Left colon (tissue), 2 donors: ENCODE results near the gene MCRS1. TPM values are rescaled to one million over a fixed set of nuclear protein-coding genes. Genes with fewer than 3 reads are reported as not detected.
"Not testable (repeated sequence)": the region's sequence is repeated elsewhere in the genome, so short reads cannot be mapped to it uniquely, and the experiment has no call there.

ENCODE experiments used
- ATAC-seq: fragments of 200-7000 bp; cut with Tn5 transposase; one replicate; pipeline ENCODE4 v1.9.1; 2020; ENCODE audit warnings: mild to moderate bottlenecking, moderate library complexity
- DNase-seq, 2 donors: peaks; one replicate each; pipeline ENCODE4 v3.0.0-alpha.2; 2020
- intact Hi-C, 2 donors: fragments of 100-400 bp; cut with DNase I in 1 of 2; cut with micrococcal nuclease in 1 of 2; formaldehyde crosslinking; loops; one replicate each; pipeline versions ENCODE4 v1.11.2 to v1.14.0; 2022; cut with DNase I, micrococcal nuclease
- long read RNA-seq: library from polyadenylated mRNA; unstranded; transcript quantifications from one replicate; pipeline ENCODE4 v2.0.0, GENCODE V29; 2021
- total RNA-seq, 2 donors: library from RNA; stranded (reverse); fragmentation: NEBNext Ultra II Directional; extraction: Animal tissue kit (Norgen Biotek cat#: 25700); gene quantifications; one replicate each; pipeline ENCODE4 v1.2.1, GENCODE V29; 2021
- donor health status: DM: no; HTN: no; CAD: no.
- donor health status: DM: yes; HTN: yes; CAD: no.

Gene MCRS1, protein sequence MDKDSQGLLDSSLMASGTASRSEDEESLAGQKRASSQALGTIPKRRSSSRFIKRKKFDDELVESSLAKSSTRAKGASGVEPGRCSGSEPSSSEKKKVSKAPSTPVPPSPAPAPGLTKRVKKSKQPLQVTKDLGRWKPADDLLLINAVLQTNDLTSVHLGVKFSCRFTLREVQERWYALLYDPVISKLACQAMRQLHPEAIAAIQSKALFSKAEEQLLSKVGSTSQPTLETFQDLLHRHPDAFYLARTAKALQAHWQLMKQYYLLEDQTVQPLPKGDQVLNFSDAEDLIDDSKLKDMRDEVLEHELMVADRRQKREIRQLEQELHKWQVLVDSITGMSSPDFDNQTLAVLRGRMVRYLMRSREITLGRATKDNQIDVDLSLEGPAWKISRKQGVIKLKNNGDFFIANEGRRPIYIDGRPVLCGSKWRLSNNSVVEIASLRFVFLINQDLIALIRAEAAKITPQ
- 10 to 100 TPM; 62.3 to 66.1 TPM for total RNA-seq
- long read RNA-seq, transcript MCRS1-201 (15 exons, 1,928 nt), result major isoform, 12 of 109 reads
- long read RNA-seq, partial matches to known transcripts, result 86 of 109 reads
- long read RNA-seq, other reads (novel, unspliced or antisense), result 10 of 109 reads

DNA sequence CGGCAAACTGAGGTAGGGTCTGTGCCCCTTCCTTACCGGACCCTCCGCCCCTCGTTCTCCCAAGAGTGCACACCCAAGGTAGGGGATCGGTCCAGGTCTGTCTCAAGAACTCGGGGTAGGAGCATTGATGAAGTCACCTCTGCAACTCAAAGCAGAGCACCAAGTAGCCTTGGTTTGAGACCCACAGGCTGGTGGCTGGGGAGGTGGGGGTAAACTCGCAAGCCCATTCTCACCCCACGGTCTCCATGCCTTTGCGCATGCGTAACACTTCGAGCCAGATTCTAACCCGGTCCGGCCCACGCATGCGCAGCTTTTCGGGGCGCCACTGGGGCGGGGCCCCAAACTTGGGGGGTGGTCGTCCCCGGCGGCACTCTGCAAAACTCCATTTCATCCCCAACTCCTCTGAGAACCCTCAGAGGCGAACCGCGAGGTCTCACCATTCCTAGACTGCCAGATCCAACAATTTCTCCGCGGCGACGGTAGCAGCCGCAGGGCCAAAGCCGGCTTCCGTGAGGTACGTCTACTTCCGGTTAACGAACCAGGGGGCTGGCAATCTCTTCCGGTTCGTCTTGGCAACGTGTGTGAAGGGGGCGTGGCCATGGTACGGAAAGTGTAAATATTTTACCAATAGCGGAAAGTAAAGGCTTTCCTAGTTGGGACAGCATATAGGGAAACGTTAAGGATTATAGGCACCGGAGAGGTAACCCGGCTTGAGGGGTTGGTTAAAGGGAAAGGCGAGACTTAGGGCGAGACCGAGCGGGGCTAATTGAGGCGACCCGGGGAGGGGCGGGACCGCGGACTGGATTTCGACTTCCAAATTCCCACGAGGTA is at the start of gene MCRS1:
Gene MCRS1, minus strand, starts transcription at position 532 of the 831 bp plus-strand sequence. CDS start 1,411 bp downstream, outside the sequence.
- ATAC-seq (peak; percentile 96), DNase-seq (peak; percentile 93 to 95)
- intact Hi-C loops, result loop anchor here in 1 of 2 donors (5.0 kb wide), 1 partner anchor 124 kb away; no protein-coding TSS in a partner anchor

DNA sequence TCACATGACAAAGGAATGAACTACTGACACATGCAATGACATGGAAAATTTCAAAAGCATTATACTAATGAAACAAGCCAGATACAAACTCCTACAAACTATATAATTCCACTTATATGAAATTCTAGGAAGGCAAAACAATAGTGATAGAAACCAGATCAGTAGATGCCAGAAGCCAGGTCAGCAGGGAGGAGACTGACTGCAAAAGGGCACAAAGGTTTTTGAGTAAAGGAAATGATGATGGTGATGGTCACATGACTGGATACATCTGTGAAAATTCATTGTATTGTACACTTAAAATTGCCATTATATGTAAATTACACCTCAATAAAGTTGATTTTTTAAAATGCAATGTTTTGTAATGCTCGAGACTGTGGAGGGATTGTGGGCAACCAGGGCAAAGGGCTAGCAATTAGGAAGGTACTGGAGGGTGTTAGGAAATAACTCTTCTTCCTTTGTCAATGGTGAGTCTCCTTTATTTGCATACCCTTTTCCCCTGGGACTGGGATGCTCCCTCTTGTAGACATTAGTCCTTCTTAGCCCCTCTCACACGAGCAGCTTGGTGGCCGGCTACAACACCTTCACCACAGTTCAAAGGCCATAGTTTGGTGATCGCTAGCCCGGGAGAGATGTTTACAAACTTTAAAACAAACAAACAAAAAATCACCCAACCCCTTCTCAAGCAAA is 48.7 kb upstream of the MCRS1 start:
- DNase-seq (no peak), ATAC-seq (no peak)
- intact Hi-C loops, result no loop called here

DNA sequence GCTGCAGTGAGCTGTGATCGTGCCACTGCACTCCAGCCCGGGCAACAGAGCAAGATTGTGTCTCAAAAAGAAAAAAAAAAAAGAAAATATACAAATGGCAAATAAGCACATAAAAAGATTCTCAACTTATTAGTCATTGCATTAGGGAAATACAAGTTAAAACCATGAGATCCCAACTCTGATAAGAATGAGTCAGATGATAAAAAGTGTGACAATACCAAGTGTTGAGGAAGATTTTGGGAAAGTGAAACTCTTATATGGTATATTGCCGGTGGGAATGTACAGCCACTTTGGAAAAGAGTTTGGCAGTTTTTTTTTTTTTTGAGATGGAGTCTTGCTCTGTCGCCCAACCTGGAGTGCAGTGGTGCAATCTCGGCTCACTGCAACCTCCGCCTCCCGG is 47.8 kb upstream of the MCRS1 start:
- ATAC-seq, result no peak
- DNase-seq, result no peak
- intact Hi-C loops, result no loop called here

DNA sequence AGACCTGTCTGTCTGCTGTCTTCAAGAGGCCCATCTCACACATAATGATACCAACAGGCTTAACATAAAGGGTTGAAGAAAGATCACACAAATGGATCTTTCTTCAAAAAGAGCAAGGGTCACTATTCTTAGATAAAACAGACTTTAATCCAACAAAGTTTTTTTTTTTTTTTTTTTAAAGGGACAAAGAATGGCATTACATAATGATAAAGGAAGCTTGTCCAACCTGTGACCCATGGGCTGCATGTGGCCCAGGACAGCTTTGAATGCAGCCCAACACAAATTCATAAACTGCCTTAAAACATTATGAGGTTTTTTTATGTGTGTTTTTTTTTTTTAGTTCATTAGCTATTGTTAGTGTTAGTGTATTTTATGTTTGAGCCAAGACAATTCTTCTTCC is 44.3 kb upstream of the MCRS1 start:
- no peak for ATAC-seq
- no peak for DNase-seq
- intact Hi-C loops, result no loop called here

DNA sequence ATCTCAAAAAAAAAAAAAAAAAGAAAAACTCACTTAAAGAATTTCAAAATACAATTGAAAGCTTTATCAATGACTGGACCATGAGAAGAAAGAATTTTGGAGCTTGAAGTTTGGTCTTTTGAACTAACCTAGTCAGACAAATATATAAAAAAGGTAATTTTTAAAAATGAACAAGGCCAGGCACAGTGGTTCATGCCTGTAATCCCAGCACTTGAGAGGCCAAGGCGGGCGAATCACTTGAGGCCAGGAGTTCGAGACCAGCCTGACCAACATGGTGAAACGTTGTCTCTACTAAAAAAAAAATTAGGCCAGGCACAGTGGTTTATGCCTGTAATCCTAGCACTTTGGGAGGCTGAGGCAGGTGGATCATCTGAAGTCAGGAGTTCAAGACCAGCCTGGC is 42.8 kb upstream of the MCRS1 start:
- intact Hi-C loops, DNase-seq, ATAC-seq: not testable (repeated sequence)

DNA sequence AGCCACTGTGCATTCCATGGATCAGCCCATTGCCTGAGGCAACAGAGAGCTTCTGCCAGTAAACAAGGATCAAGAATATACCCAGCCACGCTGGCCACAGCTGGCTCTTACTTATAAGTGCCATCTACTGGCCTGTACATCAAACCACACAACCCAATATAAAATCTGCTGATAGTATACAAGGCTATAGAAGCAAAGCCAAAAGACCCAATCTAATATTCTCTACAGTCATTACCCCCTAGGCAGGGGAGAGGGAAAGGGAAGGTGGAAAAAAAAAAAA is 41.9 kb upstream of the MCRS1 start:
- intact Hi-C loops, result no loop called here
- ATAC-seq (no peak), DNase-seq (no peak)

DNA sequence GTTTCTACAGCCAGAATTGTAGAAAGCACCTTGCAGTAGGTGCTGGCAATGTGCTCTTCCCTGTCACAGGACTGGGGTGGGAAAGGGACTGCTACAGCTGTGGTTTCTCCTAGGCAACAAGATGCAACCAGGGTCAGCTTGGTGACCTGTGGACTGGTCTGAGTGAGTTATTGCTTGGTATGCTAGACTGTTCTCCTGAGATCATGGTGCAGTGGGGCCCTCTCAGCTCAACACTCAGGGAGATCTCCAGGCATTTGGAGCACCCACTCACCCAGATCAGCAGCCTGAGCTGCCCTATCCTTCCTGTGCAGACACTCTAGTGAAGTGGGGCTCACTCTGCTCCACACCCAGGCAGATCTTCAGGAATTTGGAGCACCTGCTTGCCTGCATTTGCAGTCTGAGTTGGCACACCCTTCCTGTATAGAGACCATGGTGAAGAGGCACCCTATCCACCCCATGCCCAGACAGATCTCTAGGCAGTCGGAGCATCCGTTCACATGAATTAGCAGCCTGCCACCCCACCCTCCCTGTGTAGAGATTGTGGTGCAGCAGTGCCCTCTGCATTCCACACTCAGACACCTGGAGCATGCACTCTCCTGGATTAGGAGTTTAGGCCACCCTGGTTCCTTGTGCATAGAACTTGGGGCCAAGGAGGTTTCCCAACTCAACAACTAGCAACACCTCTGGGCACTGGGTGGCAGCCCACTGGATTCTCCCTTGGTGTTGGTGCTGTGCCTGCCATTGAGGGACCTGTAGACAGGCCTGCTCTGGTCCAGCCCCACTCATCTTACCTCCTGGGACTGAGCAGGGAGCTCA is 41.3 kb upstream of the MCRS1 start:
- ATAC-seq (no peak), DNase-seq (no peak)
- intact Hi-C loops, result no loop called here

DNA sequence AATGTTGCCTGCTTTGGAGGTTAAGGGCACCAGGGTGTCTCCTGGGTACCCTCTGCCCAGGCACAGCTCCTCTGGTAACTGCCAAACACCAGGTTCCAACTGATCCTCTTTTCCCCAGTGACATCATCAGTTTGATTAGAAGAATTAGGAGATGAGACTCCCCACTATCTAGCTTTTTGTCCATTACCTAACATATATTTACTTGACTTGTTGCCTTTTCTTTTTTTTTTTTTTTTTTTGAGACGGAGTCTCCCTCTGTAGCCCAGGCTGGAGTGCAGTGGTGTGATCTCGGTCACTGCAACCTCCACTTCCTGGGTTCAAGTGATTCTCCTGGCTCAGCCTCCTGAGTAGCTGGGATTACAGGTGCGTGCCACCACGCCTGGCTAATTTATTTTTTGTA is 37.6 kb upstream of the MCRS1 start, which contains the start of gene FAM186B:
Gene FAM186B, minus strand, starts transcription at position 101 of the 400 bp plus-strand sequence. CDS start 162 bp downstream, outside the sequence.
- ATAC-seq, intact Hi-C loops, DNase-seq: not testable (repeated sequence)

DNA sequence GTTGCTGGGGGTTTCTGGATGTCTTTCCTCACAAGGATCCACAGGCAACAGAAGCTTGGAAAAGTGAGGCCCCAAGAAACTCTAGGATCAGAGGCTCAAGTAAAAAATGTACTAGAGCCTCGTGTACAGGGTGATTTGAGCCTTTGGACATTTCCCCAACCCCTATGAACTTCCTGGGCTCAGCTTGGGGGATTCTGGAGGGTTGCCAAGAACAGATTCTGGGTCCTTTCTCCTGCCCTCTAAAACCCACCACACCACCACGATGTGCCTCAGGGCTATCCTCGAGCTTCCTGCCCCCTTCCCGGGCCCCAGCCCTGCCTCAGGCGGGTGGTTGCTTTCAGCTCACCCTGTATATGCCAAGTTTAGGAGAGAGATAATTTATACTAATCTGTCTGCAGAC is 36.9 kb upstream of the MCRS1 start:
- ATAC-seq, result no peak
- intact Hi-C loops, result no loop called here

DNA sequence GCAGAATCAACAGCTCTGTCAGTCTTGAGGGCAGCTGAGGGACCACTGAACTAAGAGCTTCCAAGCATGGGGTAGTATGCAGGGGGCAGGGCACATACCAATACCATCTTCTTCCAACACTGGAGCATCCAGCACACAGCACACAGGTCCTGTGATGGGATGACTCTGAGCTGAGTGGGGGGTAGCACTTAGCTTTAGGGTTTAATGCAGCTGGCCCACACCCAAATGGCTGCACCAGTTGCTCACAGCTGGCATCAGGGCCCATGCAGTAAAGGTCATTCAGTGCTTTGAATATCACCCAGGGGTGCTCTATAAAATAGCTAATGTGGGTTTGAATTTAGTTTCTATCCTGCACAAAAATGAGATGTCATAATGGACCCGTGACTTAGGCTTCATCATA is 35.8 kb upstream of the MCRS1 start:
- intact Hi-C loops, result no loop called here
- DNase-seq, result no peak
- no peak for ATAC-seq

More for the DNA sequence above, 36.9 kb upstream of the MCRS1 start:
- no peak for DNase-seq

DNA sequence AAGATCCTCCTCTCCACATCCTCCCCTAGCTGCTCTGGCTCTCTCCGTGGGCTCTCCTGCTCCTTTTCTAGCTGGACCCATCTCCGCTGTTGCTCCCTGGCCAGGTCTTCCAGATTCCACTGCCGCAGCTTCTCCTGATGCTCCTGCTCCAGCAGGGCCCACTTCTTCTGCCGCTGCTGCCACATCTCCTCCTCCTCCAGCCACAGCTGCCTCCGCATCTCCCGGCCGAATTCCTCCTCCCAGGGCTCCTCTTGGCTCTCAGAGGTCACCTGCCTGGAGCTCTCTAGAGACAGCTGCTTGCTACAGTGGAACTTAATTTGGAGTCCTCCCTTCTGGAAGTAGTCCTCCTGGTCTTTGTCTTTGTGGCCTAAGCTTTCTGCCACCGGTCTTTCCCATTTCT is 32.0 kb upstream of the MCRS1 start:
- ATAC-seq (no peak), DNase-seq (no peak)
- intact Hi-C loops, result no loop called here

DNA sequence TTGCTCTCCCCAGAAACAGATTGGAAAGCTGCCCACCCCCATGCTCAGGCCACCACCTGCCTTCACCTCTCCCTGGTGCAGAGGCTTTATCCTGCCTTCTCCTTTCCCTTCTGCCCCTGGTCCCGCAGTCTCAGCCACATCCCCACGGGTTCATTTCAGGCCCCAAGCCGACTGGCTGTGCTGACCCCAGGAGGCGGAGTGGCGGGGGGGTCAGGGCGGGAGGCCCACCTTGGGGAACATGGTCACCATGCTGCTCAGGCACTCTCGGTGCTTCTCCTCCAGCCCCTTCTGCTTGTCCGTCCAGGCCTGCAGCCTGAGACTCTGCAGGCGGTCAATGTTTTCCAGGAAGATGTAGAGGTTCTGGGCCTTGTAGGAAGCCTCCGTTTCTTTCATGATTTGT is 30.6 kb upstream of the MCRS1 start:
- intact Hi-C loops, result no loop called here
- ATAC-seq (no peak), DNase-seq (no peak)

DNA sequence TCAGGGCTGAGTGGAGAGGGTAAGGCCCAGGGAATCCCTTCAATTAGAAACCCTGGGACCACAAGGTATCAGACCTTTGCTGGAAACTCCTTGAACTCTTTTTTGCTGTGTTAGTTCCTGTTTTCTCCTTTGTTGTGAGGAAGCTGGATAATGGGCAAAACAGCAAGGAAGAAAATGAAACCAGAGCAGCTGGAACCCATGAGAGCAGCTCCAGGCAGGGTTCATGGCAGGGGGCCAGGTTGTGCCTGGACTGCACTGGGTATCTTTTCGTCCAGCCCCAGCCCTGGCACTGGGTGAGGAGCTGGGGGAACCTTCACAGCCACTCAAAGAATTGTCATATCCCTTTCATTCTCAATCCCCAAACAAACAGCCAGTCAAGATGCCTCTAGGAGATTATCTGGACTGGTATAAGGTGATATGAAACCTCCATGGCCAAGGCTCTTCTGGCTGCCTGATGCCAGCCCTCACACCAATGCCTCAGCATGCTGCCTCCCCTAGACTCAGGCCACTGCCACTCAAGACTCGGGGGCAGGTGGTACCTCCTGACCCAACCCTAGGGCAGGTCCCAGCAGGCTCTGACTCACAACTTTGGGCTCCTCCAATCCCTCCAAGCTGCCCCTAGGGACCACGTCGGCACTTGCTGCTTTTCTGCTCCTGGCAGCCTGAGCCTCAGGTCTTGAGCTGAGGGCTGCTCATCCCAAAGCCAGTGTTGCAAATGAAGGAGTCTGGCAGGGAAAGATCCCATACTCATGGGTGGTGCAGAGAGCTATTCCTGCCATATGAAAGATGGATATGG is 21.0 kb upstream of the MCRS1 start:
- no peak for DNase-seq
- no peak for ATAC-seq

DNA sequence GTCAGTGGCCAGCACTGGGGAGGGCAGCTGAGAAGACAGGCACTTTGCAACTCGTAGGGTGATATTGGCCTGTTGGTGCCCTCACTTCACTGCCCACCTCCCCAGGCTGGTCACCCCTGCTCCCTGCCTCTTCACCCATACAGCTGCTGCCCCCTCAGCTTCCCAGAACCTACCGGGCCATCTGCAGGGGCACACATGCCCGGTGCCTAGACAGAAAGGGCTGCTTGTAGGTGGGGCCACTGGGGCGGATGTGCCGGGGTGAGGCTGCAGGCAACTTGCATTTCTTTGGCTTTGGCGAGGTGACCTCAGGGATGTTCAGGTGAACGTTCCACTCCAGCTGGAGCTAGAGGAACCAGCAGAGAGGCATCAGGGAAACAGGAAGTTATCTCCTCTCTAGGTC is 20.3 kb upstream of the MCRS1 start:
- intact Hi-C loops, result no loop called here
- ATAC-seq, result no peak

More for the DNA sequence above, 21.0 kb upstream of the MCRS1 start:
- intact Hi-C loops, result no loop called here

DNA sequence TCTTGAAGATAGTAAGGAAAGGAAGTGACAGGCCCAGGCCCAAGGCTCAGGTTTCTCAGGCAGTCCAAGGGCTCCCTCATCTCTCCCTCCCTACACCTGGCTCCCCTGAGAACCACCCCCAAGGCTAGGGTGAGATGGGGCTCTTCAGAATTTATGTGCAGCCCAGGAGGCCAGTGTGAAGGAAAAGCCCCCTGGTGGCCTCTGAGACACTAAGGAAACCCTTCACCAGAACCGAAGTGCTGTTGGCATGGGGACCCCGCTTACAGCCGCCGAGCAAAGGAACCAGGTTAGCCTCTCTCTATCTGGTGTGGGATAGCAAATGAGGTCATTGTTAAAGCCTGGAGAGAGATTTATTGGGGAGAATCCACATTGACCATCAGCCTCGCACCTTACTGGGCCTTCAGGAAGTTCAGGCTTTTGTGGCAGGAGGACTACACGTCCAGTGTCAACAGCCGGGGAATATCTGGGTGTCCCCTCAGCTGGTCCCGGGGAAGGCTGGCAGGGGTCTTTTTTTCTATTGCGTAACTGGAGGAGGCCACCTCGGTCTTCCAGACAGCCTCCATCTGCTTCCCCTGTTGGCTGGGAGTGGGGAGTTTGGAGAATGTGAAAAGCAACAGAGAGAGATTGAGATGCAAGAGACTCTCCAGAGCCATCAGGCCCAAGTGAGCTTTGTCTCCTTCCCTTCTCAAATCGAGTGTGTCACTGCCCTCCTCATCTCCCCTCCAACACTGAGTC is 19.4 kb upstream of the MCRS1 start:
- DNase-seq (no peak), ATAC-seq (no peak)
- intact Hi-C loops, result no loop called here

More for the DNA sequence above, 20.3 kb upstream of the MCRS1 start:
- DNase-seq, result no peak

DNA sequence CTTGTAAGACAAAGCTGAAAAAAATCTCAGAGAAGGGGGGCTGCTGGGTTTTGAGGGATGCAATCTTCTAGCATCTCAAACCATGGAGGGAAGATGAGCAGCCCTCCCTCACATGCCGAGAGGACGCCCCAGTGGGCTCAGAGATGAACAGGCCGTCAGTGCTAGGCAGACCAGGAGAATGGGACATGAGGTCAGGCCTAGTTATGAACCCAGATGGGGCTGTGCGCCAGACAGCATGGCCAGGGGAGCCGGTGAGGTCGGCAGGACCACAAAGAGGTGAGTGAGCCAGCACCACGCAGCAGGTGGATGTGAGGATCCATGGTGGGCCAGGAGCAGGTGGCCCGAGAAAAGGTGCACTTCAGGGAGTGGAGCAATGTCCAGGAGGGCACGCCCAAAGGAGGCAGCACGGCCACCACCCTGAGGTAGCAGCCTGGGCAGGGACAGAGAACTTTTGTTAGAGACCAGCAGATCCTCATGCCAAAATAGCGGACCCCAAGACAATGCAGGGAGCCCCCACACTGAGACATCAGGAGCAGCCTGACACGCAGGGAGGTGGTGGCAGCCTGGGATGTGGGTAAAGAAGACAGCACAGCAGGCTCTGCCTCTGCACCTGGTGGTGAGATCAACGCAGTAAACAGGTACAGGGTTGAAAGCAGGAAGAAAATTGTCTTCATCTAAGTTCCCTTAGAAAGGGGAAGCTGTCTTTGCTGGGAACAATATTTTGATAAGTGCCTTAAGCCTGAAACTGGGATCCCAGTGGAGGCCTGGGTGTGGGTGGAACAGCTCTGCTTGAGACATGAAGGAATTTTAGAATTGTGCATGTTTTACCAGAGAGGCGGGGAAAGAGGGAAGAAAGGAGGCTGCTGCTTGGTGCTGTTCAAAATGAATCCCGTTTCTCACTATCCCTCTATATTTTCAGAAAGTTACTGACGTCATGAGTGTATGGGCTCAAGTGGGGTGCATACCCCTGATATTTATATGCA is 17.8 kb upstream of the MCRS1 start:
- DNase-seq, result no peak
- ATAC-seq, result no peak
- intact Hi-C loops, result no loop called here
